GM21723 (cell line): ENCODE results near the gene COL18A1.
"Not testable (repeated sequence)": the region's sequence is repeated elsewhere in the genome, so short reads cannot be mapped to it uniquely, and the experiment has no call there.

ENCODE experiments used
- ATAC-seq: cut with Tn5 transposase; IDR thresholded peaks from one replicate; pipeline ENCODE4 v1.9.1; 2021; ENCODE audit warnings: mild to moderate bottlenecking, moderate library complexity; ENCODE audit not compliant: unreplicated experiment

Gene COL18A1

GRCh38 chr21:45366931-45367401 lies 38.0 kb upstream of the COL18A1 start:
- no peak for ATAC-seq

DNA sequence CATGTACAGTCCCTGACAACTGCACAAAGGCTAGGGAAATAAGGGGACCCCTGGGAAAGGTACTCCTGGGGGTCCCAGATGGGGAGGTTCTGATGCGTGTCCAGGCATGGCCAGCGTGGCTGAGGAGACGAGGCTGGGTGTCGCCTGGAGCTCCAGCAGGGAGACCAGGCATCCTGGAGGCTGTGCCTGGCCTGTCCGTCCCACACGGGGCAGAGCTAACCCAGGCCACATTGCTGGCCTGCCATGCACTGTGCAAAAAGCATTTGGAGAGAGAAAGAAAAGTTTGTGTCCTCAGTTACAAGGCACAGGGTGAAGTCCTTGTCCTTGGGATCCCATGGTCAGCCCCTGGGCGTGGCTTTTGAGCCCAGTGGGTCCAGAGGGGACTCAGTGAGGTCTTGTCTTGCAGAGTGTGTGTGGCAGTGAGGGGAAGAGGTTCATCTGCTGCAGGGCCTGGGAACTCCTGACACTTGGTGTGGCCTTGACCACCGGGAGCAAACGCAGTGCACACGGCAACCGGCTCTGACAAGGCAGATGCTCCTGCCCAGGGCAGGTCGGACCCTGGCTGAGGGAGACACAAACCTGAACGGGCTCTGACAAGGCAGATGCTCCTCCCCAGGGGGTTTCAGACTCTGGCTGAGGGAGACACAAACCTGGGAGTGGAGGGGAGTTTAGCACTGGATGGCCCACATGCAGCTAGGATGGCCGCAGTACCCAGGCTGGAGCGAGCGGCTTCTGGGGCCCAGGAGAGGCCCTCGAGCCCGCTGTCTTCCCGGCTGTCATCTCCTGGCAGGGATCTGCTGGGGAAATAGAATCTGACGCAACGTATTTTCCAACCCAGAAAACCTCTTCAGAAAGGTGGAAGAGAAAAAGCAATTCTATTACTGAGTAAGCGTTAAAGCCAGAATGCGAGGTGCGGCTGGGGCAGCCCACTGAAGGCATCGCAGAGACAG lies 37.3 kb upstream of the COL18A1 start:
- no peak for ATAC-seq

DNA sequence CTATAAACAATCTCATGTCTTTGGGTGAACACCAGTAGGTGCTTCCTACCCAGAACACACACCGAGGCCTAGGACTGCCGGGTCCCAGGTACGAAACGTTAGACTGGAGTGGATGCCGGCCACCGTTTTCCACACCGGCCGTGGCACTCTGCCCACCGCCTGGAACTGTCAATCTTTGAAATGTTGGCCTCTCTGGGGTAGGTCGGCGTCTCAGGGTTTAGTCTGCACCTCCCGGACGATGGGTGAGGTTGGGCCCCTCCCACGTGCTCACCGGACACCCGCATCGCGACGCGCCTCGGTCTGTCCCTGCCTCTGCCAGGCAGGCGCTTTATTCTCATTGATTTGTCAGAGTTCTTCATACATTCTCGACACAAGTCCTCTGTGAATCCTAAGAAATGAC lies 35.9 kb upstream of the COL18A1 start:
- not testable (repeated sequence) for ATAC-seq

GRCh38 chr21:45370575-45370974 lies 34.4 kb upstream of the COL18A1 start:
- no peak for ATAC-seq

- no peak for ATAC-seq
These were observed 33.9 kb upstream of the COL18A1 start for GRCh38 chr21:45371081-45371480.

DNA sequence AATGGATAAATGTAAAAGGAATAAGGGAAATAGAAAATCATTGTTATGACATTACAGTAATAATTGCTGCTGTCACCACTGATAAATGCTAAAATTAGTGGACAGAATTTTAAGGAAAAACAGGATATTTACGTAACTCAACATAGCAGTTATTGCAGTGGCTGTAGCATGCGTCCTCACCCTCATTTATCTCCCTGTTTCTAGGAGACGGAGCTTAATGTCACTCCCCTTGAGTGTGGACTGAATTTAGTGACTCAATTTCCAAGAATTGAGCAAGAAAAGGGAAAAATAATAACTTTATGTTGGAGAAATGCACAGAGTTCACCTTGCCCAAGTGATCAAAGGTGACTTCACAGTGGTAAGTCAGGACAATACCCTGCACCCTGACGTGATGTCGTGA lies 33.3 kb upstream of the COL18A1 start:
- ATAC-seq: no peak

GRCh38 chr21:45372732-45373355 lies 32.1 kb upstream of the COL18A1 start:
- no peak for ATAC-seq

DNA sequence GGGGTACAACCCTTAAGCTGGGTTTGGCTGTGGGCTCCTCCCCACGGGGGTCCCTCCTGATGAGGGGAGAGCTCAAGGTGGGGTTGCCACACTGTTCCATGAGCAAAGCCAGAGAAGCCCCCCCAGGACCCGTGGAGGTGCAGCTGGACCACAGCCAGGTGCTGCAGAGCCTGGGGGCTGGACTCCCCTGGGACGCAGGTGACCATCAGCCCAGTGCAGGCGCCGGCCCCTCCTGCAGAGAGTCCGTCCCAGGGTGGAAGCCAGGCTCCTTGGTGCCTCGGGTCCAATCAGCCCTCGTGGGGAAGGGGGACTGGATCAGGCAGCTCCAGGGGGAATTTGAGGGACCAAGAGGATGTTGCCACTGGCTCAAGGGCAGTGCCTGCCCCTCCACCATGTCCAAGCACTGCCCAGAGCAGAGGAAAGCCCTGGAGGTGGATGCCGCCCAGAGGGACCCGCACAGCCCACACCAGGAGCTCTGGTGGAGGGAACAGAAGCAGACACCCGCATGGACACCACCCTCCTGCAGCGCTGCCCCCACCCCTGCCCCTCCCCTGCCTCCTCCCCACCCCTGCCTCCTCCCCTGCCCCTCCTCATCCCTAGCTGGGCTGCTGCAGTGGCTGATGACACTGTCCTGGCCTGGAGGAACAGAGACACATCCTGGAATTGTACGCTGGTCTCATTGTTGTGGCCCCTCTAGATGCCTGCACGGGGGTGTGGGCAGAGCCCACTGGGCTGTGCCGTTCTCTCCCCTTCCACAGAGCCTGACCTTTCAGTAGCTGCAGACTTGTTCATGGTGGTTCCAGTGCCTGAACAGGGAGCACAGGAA lies 30.8 kb upstream of the COL18A1 start:
- ATAC-seq: no peak

DNA sequence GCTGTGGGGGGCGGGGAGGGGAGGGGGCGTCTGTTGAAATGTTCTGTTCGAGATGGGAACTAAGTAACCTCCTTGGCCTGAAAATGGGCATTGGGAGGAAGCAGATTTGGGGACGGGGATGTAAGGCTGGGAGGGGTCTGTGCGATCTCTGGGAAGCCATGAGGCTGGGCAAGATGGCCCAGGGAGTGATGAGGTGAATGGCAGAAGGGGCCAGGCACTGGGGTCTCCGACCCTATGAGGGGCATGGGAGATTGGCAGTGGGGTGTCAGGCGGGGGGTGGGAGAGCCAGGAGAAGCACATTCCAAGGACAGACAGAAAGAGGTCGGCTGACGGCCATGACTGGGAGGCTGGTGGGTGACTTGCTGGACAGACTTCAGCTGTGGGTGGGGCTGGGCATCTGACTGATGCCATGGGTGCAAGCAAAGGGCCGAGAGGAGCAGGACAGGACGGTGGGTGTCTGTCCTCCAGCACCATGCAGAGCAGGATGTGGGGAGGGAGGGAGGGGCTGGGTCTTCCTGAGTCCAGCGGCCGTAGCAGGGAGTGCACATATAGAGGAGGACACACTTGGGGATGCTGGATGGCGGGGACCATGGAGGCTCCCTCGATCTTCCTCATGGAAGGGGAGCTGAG lies 30.0 kb upstream of the COL18A1 start:
- no peak for ATAC-seq

GRCh38 chr21:45376459-45377324 lies 28.3 kb upstream of the COL18A1 start:
- no peak for ATAC-seq

- ATAC-seq: no peak
These were observed 27.6 kb upstream of the COL18A1 start for GRCh38 chr21:45377325-45377709.

DNA sequence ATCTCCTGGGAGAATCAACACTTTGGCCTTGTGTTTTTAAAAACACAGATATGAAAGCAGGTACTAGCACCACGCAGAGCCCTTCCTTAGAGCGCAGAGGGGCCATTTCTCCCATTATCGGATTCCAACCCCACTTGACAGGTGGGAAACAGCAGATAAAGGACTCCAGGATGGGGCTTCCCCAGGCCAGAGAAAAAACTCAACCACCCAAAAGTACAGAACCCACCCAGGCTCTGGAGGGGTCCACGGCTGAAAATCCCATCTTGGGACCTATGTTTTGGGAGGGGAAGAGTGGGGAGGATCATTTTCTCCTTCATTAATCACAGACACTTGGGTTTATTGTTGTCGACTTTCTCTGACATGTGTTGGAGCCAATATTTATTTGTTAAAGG lies 27.1 kb upstream of the COL18A1 start:
- ATAC-seq: no peak

GRCh38 chr21:45378258-45378966 lies 26.6 kb upstream of the COL18A1 start:
- no peak for ATAC-seq

DNA sequence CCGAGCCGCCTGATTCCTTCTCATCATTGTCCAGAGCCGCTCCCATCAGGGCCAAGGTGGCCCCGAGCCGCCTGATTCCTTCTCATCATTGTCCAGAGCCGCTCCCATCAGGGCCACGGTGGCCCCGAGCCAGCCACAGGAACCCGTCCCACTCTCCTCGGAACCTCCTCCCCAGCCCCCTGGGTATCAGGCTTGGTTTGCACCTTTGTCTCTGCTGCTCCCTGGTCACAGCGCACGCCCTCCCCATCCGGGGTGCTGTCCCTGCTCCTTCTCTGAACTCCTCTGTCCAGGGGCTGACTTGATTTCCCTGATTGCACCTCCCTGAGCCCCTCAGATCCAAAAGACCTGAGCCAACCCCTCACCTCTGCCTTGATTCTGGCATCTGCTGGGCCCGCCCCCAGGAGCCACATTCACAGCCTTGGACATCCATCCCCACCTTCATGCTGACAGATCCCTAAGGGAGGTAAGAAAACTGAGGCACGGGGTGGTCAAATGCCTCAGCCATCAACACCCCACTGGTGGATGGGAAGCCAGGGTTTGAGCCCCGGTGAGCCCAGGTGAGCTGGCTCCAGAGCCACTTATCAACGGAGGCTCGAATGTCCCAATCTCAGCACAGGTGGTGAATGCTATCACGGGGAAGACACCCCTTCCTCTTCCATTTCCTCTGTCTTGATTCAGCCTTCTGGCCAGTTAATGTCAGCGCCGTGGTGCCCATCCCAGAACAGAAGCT lies 25.6 kb upstream of the COL18A1 start:
- no peak for ATAC-seq

DNA sequence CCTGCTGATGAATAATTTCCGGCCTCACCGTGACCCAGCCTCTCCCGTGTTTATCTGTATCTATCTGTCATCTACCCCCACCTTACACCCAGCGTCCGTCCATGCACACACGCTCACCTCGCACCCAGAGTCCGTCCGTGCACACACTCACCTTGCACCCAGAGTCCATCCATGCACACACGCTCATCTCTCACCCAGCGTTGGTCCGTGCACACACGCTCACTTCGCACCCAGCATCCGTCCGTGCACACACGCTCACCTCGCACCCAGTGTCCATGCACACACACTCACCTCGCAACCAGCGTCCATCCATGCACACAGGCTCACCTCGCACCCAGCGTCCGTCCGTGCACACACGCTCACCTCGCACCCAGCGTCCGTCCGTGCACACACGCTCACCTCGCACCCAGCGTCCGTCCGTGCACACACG lies 25.0 kb upstream of the COL18A1 start:
- no peak for ATAC-seq

DNA sequence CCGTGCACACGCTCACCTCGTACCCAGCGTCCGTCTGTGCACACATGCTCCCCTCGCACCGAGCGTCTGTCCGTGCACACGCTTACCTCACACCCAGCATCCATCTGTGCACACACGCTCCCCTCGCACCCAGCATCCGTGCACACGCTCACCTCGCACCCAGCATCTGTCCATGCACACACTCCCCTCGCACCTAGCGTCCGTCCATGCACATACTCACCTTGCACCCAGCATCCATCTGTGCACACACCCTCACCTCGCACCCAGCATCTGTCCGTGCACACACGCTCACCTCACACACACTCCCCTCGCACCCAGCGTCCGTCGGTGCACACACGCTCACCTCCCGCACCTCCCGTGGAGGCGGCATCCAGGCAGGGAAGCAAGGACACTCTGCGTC lies 24.4 kb upstream of the COL18A1 start:
- ATAC-seq: no peak

- no peak for ATAC-seq
These were observed 23.8 kb upstream of the COL18A1 start for GRCh38 chr21:45381036-45381787.
